K562 (cell line): ENCODE data around the gene COL24A1.

ENCODE experiments used
- CAMTA2 ChIP-seq: fragments of 250-450 bp; sonication (Bioruptor Pico); conservative IDR thresholded peaks from 2 replicates; pipeline ENCODE4 v1.5.1; 2022
- CBX3 ChIP-seq, 2 experiments: IDR thresholded peaks; 1 replicate in 1 of 2; 2 replicates in 1 of 2; pipeline ENCODE4 v1.6.1; 2012; ENCODE audit warnings: inconsistent platforms in 2 of 2, low read length in 2 of 2, borderline replicate concordance in 1 of 2, control low read depth in 1 of 2
- HNRNPL ChIP-seq: fragments of 200-400 bp; formaldehyde crosslinking; IDR thresholded peaks from 2 replicates; pipeline ENCODE4 v1.6.1; 2017; ENCODE audit warnings: low read depth, mild to moderate bottlenecking, low read length
- KDM1A ChIP-seq, 2 experiments: fragments of 450-650 bp; IDR thresholded peaks; 2 replicates each; pipeline ENCODE4 v1.6.1; 2016; ENCODE audit warnings: mild to moderate bottlenecking in 2 of 2
- MAFG ChIP-seq: fragments of 450-650 bp; conservative IDR thresholded peaks from 2 replicates; pipeline ENCODE4 v1.6.1; 2016; ENCODE audit warnings: missing genetic modification characterization, missing compliant biosample characterization
- MAX ChIP-seq: sonication (generic); formaldehyde crosslinking; IDR thresholded peaks from 2 replicates; pipeline ENCODE4 v1.9.0; 2022; ENCODE audit warnings: mild to moderate bottlenecking, missing genetic modification reagents
- MTF1 ChIP-seq: fragments of 250-450 bp; sonication (Bioruptor Pico); IDR thresholded peaks from 2 replicates; pipeline ENCODE4 v1.9.0; 2021; ENCODE audit warnings: moderate library complexity, mild to moderate bottlenecking, inconsistent platforms, borderline replicate concordance
- POLR2AphosphoS5 ChIP-seq: IDR thresholded peaks from 2 replicates; pipeline ENCODE4 v1.6.1; 2011; ENCODE audit warnings: mild to moderate bottlenecking, low read depth, low read length, moderate library complexity; ENCODE audit not compliant: control insufficient read depth, insufficient read depth
- TEAD4 ChIP-seq, 2 experiments: sonication (generic) in 1 of 2; formaldehyde crosslinking in 1 of 2; IDR thresholded peaks; 2 replicates each; pipeline versions ENCODE4 v1.6.1 to v1.8.0; 2012 to 2022; ENCODE audit warnings: borderline replicate concordance in 1 of 2, inconsistent platforms in 1 of 2, low read length in 1 of 2, mild to moderate bottlenecking in 1 of 2, missing genetic modification reagents in 1 of 2
- USF2 ChIP-seq: sonication (generic); formaldehyde crosslinking; IDR thresholded peaks from 2 replicates; pipeline ENCODE4 v1.5.0; 2020; ENCODE audit warnings: missing genetic modification reagents
- ZNF644 ChIP-seq: fragments of 200-800 bp; sonication (Bioruptor generic); IDR thresholded peaks from 2 replicates; pipeline ENCODE4 v1.6.1; 2016; ENCODE audit warnings: low read depth, missing genetic modification characterization, missing compliant biosample characterization

- TF ChIP-seq POLR2AphosphoS5 (no peak), CBX3 (IDR thresholded peaks at IDR 0.05; ENCODE audit: borderline replicate concordance in 1 of 2, low read length in 2 of 2) (no peak), HNRNPL (no peak), KDM1A (IDR thresholded peaks at IDR 0.05) (no peak), MTF1 (CRISPR knock-in tag) (no peak), ZNF644 (no peak), MAFG (tag) (no peak), MAX (CRISPR knock-in tag) (no peak), TEAD4 (IDR thresholded peaks at IDR 0.05; ENCODE audit: low read length) (no peak), TEAD4 (CRISPR knock-in tag; IDR thresholded peaks at IDR 0.05; ENCODE audit: borderline replicate concordance) (no peak), USF2 (CRISPR knock-in tag) (no peak), CAMTA2 (CRISPR knock-in tag) (no peak)
These were observed 333.9 kb downstream of the COL24A1 start for GRCh38 chr1:85822696-85823095.
